ENCODE results near the gene ITPRIPL1.

ITPRIPL1 gene

DNA sequence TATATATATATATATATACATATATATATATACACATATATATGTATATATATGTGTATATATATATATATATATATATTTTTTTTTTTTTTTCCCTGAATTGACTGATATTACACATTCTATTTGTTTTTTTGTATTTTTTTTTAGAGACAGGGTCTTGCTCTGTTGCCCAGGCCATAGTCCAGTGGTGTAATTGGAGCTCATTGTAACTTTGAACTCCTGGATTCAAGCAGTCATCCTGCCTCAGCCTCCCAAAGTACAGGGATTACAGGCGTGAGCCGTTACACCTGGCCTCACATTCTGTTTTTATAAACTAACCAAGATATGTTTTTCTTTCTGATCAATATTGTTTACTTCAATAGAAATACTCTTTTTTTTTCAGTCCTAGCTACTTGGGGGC lies 36.6 kb downstream of the ITPRIPL1 start:
- no peak for DNase-seq

DNA sequence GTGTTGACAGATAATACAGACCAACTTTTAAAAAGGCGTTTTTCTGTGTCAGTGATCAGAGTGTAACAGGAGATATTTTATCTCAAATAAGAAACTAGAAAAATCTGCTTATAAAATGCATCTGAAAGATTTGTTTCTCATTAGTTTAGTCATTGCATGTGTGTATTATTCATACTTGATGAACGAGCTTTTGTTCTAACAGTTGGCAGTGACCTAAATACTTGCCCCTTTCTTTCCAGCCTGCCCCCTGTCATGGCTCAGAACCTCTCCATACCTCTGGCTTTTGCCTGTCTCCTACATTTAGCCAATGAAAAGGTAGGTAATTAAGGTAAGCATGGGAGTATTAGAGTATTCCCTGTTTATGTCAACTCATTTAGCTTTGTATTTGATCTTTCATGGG lies 44.1 kb downstream of the ITPRIPL1 start:
- DNase-seq: no peak

DNA sequence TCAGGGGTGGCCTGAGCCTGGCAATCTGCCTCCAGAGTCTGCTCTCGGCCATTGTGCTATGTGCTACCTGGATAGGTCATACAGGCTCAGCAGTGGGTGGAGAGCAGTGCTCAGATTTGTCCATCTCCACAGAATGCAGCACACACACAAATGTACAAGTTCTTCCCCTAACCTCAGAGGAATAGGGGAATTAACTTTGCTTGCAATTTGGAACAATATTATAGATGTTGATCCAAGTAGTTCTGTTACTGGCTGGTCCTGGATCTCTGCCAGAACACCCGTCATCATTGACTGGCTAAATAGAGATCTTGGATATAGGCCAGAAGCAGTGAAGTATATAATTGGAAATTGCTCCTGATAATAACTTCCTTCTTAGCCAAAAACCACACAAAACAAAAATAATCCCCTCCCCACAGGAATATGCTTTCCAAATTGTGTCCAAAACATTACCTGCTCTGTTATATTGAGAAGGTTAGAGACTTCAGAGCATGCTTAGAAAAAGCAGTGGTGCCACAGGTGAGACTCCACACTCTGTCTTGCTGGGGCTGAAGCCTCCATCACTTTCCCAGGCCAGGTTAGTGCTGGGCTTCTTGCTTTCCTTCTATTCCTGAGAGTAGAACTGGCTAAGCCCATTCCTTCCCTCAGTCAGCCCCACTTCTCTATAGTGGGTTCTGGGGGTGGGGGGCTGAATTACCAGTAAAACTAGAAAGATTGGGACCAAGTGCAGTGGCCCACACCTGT lies 49.3 kb downstream of the ITPRIPL1 start:
- no peak for DNase-seq
